GM23338 (cell line): ENCODE measurements around the gene TMEM51. TPM values are rescaled to one million over a fixed set of nuclear protein-coding genes. Genes with fewer than 3 reads are reported as not detected.

Experiments
- ATAC-seq: fragments of 200-7000 bp; cut with Tn5 transposase; 3 replicates; pipeline ENCODE4 v1.9.1; 2020
- DNase-seq: peaks from one replicate; pipeline ENCODE4 v3.0.0-alpha.2; 2015; ENCODE audit warnings: low spot score
- H2AFZ ChIP-seq: fragments of 200-600 bp; sonication (generic); 2 replicates; pipeline ENCODE4 v1.8.0; 2016; ENCODE audit warnings: antibody characterized with exemption, mild to moderate bottlenecking, moderate library complexity
- H3F3A ChIP-seq: fragments of 200-600 bp; sonication (generic); replicated peaks from 2 replicates; pipeline ENCODE4 v1.8.0; 2017; ENCODE audit warnings: antibody characterized with exemption, mixed run types, low read depth
- H3K27ac ChIP-seq: fragments of 200-600 bp; sonication (generic); 2 replicates; pipeline ENCODE4 v1.6.1; 2016; ENCODE audit warnings: low read depth
- H3K27me3 ChIP-seq: fragments of 200-600 bp; sonication (generic); 2 replicates; pipeline ENCODE4 v1.8.0; 2016; ENCODE audit warnings: mild to moderate bottlenecking, mixed run types, moderate library complexity; ENCODE audit not compliant: insufficient read depth
- H3K36me3 ChIP-seq: fragments of 200-600 bp; sonication (generic); 2 replicates; pipeline ENCODE4 v1.8.0; 2016; ENCODE audit warnings: mild to moderate bottlenecking; ENCODE audit not compliant: insufficient read depth
- H3K4me1 ChIP-seq: fragments of 200-600 bp; sonication (generic); 2 replicates; pipeline ENCODE4 v1.8.0; 2016; ENCODE audit warnings: mild to moderate bottlenecking, moderate library complexity; ENCODE audit not compliant: insufficient read depth
- H3K4me2 ChIP-seq: fragments of 200-600 bp; sonication (generic); 2 replicates; pipeline ENCODE4 v1.7.1; 2017; ENCODE audit warnings: mixed run types
- H3K4me3 ChIP-seq: fragments of 200-600 bp; sonication (generic); 2 replicates; pipeline ENCODE4 v1.6.1; 2016; ENCODE audit warnings: mixed run types
- H3K79me2 ChIP-seq: fragments of 200-600 bp; sonication (generic); replicated peaks from 2 replicates; pipeline ENCODE4 v1.8.0; 2017; ENCODE audit warnings: mild to moderate bottlenecking; ENCODE audit not compliant: insufficient read depth
- H3K9me2 ChIP-seq: fragments of 200-600 bp; sonication (generic); 2 replicates; pipeline ENCODE4 v1.8.0; 2017; ENCODE audit not compliant: insufficient read depth
- H4K20me1 ChIP-seq: fragments of 200-600 bp; sonication (generic); replicated peaks from 2 replicates; pipeline ENCODE4 v1.8.0; 2017; ENCODE audit warnings: mild to moderate bottlenecking; ENCODE audit not compliant: insufficient read depth
- H3K27ac Mint-ChIP-seq: 2 replicates; pipeline ENCODE4 v1.8.0; 2020; ENCODE audit warnings: inconsistent platforms, mild to moderate bottlenecking, moderate library complexity, mixed read lengths
- H3K27me3 Mint-ChIP-seq: 3 replicates; pipeline ENCODE4 v1.8.0; 2022; ENCODE audit warnings: low read depth, mild to moderate bottlenecking, moderate library complexity, mixed read lengths, inconsistent platforms; ENCODE audit not compliant: insufficient read depth, poor library complexity
- H3K36me3 Mint-ChIP-seq: 3 replicates; pipeline ENCODE4 v1.8.0; 2021; ENCODE audit warnings: low read depth, mild to moderate bottlenecking, inconsistent platforms, moderate library complexity, mixed read lengths
- H3K4me1 Mint-ChIP-seq: 3 replicates; pipeline ENCODE4 v1.8.0; 2020; ENCODE audit warnings: mild to moderate bottlenecking, inconsistent platforms, mixed read lengths
- H3K4me3 Mint-ChIP-seq: 3 replicates; pipeline ENCODE4 v1.8.0; 2021; ENCODE audit warnings: moderate library complexity, mild to moderate bottlenecking, inconsistent platforms, mixed read lengths
- H3K9me3 Mint-ChIP-seq: 3 replicates; pipeline ENCODE4 v1.8.0; 2020; ENCODE audit warnings: moderate library complexity, mild to moderate bottlenecking, inconsistent platforms, mixed read lengths
- CREB1 ChIP-seq: fragments of 250-450 bp; sonication (Bioruptor Pico); IDR thresholded peaks from 2 replicates; pipeline ENCODE4 v1.5.0; 2020; ENCODE audit warnings: low read depth, mild to moderate bottlenecking, moderate library complexity
- EZH2 ChIP-seq: fragments of 200-600 bp; sonication (generic); IDR thresholded peaks from one replicate; pipeline ENCODE4 v1.8.0; 2017; ENCODE audit warnings: antibody characterized with exemption, mild to moderate bottlenecking, low read depth; ENCODE audit not compliant: unreplicated experiment
- EZH2phosphoT487 ChIP-seq: fragments of 200-600 bp; sonication (generic); IDR thresholded peaks from one replicate; pipeline ENCODE4 v1.8.1; 2018; ENCODE audit warnings: antibody characterized with exemption; ENCODE audit not compliant: unreplicated experiment
- JUNB ChIP-seq: IDR thresholded peaks from one replicate; pipeline ENCODE4 v1.6.1; 2016; ENCODE audit warnings: antibody characterized with exemption; ENCODE audit not compliant: unreplicated experiment
- NANOG ChIP-seq: IDR thresholded peaks from 2 replicates; pipeline ENCODE4 v1.6.1; 2016; ENCODE audit warnings: antibody characterized with exemption, borderline replicate concordance
- POLR2AphosphoS5 ChIP-seq: IDR thresholded peaks from 2 replicates; pipeline ENCODE4 v1.6.1; 2016; ENCODE audit warnings: antibody characterized with exemption, low read depth
- STAT1 ChIP-seq: IDR thresholded peaks from one replicate; pipeline ENCODE4 v1.6.1; 2016; ENCODE audit warnings: antibody characterized with exemption; ENCODE audit not compliant: unreplicated experiment
- ZNF114 ChIP-seq: fragments of 250-450 bp; sonication (Bioruptor Pico); IDR thresholded peaks from 2 replicates; pipeline ENCODE4 v1.5.0; 2020; ENCODE audit warnings: mild to moderate bottlenecking, moderate library complexity
- ZNF331 ChIP-seq: fragments of 250-450 bp; sonication (Bioruptor Pico); IDR thresholded peaks from 2 replicates; pipeline ENCODE4 v1.5.0; 2020; ENCODE audit warnings: low read depth, mild to moderate bottlenecking, moderate library complexity
- polyA plus RNA-seq: library from polyadenylated mRNA; unstranded; fragments of >200 nt; fragmentation: Nextera tagmentation; extraction: Ambion mirVana; gene quantifications from 2 replicates; pipeline ENCODE4 v1.2.1, GENCODE V29; 2016
- total RNA-seq: library from RNA; depleted of rRNA; stranded (reverse); fragments of >200 nt; shearing (Covaris generic); gene quantifications from 2 replicates; pipeline ENCODE4 v1.2.3, GENCODE V29; 2014
- TF ChIP-seq, protein P1 (sequence below): fragments of 250-450 bp; sonication (Bioruptor Pico); IDR thresholded peaks from 2 replicates; pipeline ENCODE4 v1.5.0; 2020; ENCODE audit warnings: mild to moderate bottlenecking, moderate library complexity
- TF ChIP-seq, protein P2 (sequence below): IDR thresholded peaks from 2 replicates; pipeline ENCODE4 v1.6.1; 2016; ENCODE audit warnings: antibody characterized with exemption
- TF ChIP-seq, protein P3 (sequence below): IDR thresholded peaks from one replicate; pipeline ENCODE4 v1.6.1; 2018; ENCODE audit warnings: antibody characterized with exemption; ENCODE audit not compliant: unreplicated experiment
- TF ChIP-seq, protein P4 (sequence below), 2 experiments: fragments of 200-600 bp in 1 of 2; sonication (generic) in 1 of 2; conservative IDR thresholded peaks; 2 replicates each; pipeline versions ENCODE4 v1.5.1 to v1.6.1; 2016 to 2017; ENCODE audit warnings: antibody characterized with exemption in 2 of 2, low read depth in 2 of 2, mild to moderate bottlenecking in 2 of 2, moderate library complexity in 1 of 2

TMEM51 gene
- total and polyA plus RNA-seq, 2 experiments from 2014 or later, result 4.0 to 5.2 TPM

DNA sequence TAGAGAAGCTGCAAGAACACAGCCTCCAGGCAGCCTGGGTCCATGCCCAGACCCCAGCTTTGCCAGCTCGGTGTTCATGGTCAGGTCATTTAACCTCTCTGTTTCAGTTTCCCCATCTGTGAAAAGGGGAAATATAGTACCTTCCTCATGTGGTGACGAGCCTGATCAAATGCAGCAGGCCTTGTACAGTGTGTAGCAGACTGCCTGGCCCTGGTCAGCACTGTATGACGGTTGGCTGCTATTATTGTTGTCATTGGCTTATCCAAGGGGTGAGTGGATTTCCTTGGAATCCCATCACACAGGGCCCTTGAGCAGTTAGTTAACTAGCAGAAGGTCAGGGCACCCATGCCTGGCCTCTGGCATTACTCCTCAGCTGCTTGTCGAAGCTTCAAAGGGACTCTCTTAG is 6.6 kb upstream of the TMEM51 start:
- TF ChIP-seq, protein P1, sequence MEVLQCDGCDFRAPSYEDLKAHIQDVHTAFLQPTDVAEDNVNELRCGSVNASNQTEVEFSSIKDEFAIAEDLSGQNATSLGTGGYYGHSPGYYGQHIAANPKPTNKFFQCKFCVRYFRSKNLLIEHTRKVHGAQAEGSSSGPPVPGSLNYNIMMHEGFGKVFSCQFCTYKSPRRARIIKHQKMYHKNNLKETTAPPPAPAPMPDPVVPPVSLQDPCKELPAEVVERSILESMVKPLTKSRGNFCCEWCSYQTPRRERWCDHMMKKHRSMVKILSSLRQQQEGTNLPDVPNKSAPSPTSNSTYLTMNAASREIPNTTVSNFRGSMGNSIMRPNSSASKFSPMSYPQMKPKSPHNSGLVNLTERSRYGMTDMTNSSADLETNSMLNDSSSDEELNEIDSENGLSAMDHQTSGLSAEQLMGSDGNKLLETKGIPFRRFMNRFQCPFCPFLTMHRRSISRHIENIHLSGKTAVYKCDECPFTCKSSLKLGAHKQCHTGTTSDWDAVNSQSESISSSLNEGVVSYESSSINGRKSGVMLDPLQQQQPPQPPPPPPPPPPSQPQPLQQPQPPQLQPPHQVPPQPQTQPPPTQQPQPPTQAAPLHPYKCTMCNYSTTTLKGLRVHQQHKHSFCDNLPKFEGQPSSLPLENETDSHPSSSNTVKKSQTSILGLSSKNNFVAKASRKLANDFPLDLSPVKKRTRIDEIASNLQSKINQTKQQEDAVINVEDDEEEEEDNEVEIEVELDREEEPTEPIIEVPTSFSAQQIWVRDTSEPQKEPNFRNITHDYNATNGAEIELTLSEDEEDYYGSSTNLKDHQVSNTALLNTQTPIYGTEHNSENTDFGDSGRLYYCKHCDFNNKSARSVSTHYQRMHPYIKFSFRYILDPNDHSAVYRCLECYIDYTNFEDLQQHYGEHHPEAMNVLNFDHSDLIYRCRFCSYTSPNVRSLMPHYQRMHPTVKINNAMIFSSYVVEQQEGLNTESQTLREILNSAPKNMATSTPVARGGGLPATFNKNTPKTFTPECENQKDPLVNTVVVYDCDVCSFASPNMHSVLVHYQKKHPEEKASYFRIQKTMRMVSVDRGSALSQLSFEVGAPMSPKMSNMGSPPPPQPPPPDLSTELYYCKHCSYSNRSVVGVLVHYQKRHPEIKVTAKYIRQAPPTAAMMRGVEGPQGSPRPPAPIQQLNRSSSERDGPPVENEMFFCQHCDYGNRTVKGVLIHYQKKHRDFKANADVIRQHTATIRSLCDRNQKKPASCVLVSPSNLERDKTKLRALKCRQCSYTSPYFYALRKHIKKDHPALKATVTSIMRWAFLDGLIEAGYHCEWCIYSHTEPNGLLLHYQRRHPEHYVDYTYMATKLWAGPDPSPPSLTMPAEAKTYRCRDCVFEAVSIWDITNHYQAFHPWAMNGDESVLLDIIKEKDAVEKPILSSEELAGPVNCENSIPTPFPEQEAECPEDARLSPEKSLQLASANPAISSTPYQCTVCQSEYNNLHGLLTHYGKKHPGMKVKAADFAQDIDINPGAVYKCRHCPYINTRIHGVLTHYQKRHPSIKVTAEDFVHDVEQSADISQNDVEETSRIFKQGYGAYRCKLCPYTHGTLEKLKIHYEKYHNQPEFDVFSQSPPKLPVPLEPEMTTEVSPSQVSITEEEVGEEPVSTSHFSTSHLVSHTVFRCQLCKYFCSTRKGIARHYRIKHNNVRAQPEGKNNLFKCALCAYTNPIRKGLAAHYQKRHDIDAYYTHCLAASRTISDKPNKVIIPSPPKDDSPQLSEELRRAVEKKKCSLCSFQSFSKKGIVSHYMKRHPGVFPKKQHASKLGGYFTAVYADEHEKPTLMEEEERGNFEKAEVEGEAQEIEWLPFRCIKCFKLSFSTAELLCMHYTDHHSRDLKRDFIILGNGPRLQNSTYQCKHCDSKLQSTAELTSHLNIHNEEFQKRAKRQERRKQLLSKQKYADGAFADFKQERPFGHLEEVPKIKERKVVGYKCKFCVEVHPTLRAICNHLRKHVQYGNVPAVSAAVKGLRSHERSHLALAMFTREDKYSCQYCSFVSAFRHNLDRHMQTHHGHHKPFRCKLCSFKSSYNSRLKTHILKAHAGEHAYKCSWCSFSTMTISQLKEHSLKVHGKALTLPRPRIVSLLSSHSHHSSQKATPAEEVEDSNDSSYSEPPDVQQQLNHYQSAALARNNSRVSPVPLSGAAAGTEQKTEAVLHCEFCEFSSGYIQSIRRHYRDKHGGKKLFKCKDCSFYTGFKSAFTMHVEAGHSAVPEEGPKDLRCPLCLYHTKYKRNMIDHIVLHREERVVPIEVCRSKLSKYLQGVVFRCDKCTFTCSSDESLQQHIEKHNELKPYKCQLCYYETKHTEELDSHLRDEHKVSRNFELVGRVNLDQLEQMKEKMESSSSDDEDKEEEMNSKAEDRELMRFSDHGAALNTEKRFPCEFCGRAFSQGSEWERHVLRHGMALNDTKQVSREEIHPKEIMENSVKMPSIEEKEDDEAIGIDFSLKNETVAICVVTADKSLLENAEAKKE (CRISPR knock-in tag), result no peak
- TF ChIP-seq ZNF114 (no peak), CREB1 (CRISPR knock-in tag) (no peak), ZNF331 (CRISPR knock-in tag) (no peak), JUNB (no peak), POLR2AphosphoS5 (no peak), NANOG (no peak), EZH2 (no peak), EZH2phosphoT487 (no peak), STAT1 (no peak)
- TF ChIP-seq, protein P2, sequence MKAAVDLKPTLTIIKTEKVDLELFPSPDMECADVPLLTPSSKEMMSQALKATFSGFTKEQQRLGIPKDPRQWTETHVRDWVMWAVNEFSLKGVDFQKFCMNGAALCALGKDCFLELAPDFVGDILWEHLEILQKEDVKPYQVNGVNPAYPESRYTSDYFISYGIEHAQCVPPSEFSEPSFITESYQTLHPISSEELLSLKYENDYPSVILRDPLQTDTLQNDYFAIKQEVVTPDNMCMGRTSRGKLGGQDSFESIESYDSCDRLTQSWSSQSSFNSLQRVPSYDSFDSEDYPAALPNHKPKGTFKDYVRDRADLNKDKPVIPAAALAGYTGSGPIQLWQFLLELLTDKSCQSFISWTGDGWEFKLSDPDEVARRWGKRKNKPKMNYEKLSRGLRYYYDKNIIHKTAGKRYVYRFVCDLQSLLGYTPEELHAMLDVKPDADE, result no peak
- TF ChIP-seq, protein P3, sequence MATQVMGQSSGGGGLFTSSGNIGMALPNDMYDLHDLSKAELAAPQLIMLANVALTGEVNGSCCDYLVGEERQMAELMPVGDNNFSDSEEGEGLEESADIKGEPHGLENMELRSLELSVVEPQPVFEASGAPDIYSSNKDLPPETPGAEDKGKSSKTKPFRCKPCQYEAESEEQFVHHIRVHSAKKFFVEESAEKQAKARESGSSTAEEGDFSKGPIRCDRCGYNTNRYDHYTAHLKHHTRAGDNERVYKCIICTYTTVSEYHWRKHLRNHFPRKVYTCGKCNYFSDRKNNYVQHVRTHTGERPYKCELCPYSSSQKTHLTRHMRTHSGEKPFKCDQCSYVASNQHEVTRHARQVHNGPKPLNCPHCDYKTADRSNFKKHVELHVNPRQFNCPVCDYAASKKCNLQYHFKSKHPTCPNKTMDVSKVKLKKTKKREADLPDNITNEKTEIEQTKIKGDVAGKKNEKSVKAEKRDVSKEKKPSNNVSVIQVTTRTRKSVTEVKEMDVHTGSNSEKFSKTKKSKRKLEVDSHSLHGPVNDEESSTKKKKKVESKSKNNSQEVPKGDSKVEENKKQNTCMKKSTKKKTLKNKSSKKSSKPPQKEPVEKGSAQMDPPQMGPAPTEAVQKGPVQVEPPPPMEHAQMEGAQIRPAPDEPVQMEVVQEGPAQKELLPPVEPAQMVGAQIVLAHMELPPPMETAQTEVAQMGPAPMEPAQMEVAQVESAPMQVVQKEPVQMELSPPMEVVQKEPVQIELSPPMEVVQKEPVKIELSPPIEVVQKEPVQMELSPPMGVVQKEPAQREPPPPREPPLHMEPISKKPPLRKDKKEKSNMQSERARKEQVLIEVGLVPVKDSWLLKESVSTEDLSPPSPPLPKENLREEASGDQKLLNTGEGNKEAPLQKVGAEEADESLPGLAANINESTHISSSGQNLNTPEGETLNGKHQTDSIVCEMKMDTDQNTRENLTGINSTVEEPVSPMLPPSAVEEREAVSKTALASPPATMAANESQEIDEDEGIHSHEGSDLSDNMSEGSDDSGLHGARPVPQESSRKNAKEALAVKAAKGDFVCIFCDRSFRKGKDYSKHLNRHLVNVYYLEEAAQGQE, result no peak
- TF ChIP-seq, protein P4, sequence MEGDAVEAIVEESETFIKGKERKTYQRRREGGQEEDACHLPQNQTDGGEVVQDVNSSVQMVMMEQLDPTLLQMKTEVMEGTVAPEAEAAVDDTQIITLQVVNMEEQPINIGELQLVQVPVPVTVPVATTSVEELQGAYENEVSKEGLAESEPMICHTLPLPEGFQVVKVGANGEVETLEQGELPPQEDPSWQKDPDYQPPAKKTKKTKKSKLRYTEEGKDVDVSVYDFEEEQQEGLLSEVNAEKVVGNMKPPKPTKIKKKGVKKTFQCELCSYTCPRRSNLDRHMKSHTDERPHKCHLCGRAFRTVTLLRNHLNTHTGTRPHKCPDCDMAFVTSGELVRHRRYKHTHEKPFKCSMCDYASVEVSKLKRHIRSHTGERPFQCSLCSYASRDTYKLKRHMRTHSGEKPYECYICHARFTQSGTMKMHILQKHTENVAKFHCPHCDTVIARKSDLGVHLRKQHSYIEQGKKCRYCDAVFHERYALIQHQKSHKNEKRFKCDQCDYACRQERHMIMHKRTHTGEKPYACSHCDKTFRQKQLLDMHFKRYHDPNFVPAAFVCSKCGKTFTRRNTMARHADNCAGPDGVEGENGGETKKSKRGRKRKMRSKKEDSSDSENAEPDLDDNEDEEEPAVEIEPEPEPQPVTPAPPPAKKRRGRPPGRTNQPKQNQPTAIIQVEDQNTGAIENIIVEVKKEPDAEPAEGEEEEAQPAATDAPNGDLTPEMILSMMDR (conservative IDR thresholded peaks at IDR 0.05; ENCODE audit: low read depth in 2 of 2), result no peak
- Histone ChIP-seq H3K4me3 (no peak overlapping the region), H3K4me1 (peaks cover 4% of the 10 kb centered on the region; the same call in 1 of the 2 replicates), H4K20me1 (no peaks in the 10 kb centered on the region), H2AFZ (no peak overlapping the region), H3K9me2 (no peaks in the 10 kb centered on the region), H3K27me3 (peaks cover 20% of the 10 kb centered on the region), H3K79me2 (no peaks in the 10 kb centered on the region), H3K27ac (no peak overlapping the region), H3K36me3 (no peaks in the 10 kb centered on the region), H3K4me2 (no peak overlapping the region), H3F3A (no peaks in the 10 kb centered on the region)
- no peak for DNase-seq
- Mint-ChIP-seq H3K4me1 (peaks cover 4% of the 10 kb centered on the region; the same call in 1 of the 3 replicates), H3K27ac (no peak overlapping the region), H3K36me3 (no peaks in the 10 kb centered on the region), H3K9me3 (no peaks in the 10 kb centered on the region), H3K27me3 (peaks cover 9% of the 10 kb centered on the region), H3K4me3 (no peak overlapping the region)
- ATAC-seq, result no peak
